Cardiac fibroblast (primary cell): ENCODE data around the gene IGLL5.

Experiments used
- DNase-seq, 2 donors: peaks; one replicate each; pipeline versions ENCODE4 v3.0.0 to v3.0.0-alpha.2; 2010; ENCODE audit warnings: low read depth in 2 of 2
- H3K4me3 ChIP-seq, 2 donors: replicated peaks in 1 of 2; 1 replicate in 1 of 2; 2 replicates in 1 of 2; pipeline ENCODE4 v1.5.1; 2011; ENCODE audit warnings: low read depth in 2 of 2, low read length in 2 of 2, mild to moderate bottlenecking in 2 of 2, moderate library complexity in 1 of 2
- CTCF ChIP-seq: IDR thresholded peaks from one replicate; pipeline ENCODE4 v1.5.1; 2011; ENCODE audit warnings: low read depth, mild to moderate bottlenecking, low read length, inconsistent platforms

IGLL5 gene

GRCh38 chr22:22858559-22858937 lies 29.1 kb upstream of the IGLL5 start:
- H3K4me3 ChIP-seq = no peak overlapping the region
- no peak for TF ChIP-seq CTCF
- no peak for DNase-seq

GRCh38 chr22:22863001-22863400 lies 24.6 kb upstream of the IGLL5 start:
- DNase-seq = no peak
- TF ChIP-seq CTCF = no peak
- H3K4me3 ChIP-seq = no peak overlapping the region

GRCh38 chr22:22865311-22866072 lies 22.1 kb upstream of the IGLL5 start:
- no peak for TF ChIP-seq CTCF
- peak in 1 of 2 donors; percentile 4 for DNase-seq
- H3K4me3 ChIP-seq = no peak overlapping the region

- TF ChIP-seq CTCF = no peak
- H3K4me3 ChIP-seq = no peak overlapping the region
- peak in 1 of 2 donors; percentile 4 for DNase-seq
Observed at GRCh38 chr22:22866381-22867111, 21.1 kb upstream of the IGLL5 start.

- no peak for DNase-seq
- H3K4me3 ChIP-seq = no peak overlapping the region
- TF ChIP-seq CTCF = no peak
Observed at GRCh38 chr22:22867996-22868715, 19.5 kb upstream of the IGLL5 start.

- no peak for TF ChIP-seq CTCF
- peak in 1 of 2 donors; percentile 1 for DNase-seq
- H3K4me3 ChIP-seq = no peak overlapping the region
Observed at GRCh38 chr22:22870577-22871404, 16.8 kb upstream of the IGLL5 start.
